ENCODE data around the gene SMAD2. TPM values are rescaled to one million over a fixed set of nuclear protein-coding genes. Genes with fewer than 3 reads are reported as not detected.

SMAD2 gene
- total and polyA plus RNA-seq, 12 donors, result 20.9 to 270 (median 140) TPM

DNA sequence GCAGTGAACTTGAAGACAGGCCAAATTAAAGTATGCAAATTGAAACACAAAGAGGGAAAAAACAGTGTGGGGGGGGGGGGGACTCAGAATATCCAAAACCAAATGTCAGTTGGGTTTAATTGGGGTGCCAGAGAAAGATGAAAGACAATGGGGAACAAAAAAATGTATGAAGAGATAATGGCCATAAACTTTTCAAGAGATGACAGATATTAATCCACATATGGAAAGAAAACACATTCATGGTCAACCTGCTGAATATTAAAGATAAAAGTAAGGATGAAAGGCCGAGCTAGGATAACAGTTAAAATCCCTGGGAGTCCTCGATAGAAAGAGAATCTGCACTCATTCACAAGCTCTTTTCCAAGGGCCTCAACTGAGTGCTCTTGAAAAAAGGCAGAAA lies 26.6 kb downstream of the SMAD2 start:
- Histone ChIP-seq H3K4me3 (no peak overlapping the region), H3K36me3 (replicated peaks in 1 of 2) (no peaks in the 10 kb centered on the region), H3K4me1 (replicated peaks in 1 of 2) (peaks cover 0 to 15% of the 10 kb centered on the region in 2 donors), H3K27me3 (no peaks in the 10 kb centered on the region), H3K9me3 (replicated peaks in 1 of 3) (peaks cover 0 to 8% (median 0%) of the 10 kb centered on the region in 3 donors), H3K27ac (no peak overlapping the region)
- 74 to 89% (median 84%) methylated on average over 2 of the region's 2 CpGs for WGBS, 4 donors
- TF ChIP-seq, protein P1, sequence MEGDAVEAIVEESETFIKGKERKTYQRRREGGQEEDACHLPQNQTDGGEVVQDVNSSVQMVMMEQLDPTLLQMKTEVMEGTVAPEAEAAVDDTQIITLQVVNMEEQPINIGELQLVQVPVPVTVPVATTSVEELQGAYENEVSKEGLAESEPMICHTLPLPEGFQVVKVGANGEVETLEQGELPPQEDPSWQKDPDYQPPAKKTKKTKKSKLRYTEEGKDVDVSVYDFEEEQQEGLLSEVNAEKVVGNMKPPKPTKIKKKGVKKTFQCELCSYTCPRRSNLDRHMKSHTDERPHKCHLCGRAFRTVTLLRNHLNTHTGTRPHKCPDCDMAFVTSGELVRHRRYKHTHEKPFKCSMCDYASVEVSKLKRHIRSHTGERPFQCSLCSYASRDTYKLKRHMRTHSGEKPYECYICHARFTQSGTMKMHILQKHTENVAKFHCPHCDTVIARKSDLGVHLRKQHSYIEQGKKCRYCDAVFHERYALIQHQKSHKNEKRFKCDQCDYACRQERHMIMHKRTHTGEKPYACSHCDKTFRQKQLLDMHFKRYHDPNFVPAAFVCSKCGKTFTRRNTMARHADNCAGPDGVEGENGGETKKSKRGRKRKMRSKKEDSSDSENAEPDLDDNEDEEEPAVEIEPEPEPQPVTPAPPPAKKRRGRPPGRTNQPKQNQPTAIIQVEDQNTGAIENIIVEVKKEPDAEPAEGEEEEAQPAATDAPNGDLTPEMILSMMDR (IDR thresholded peaks at IDR 0.05), result no peak
- no peak for TF ChIP-seq POLR2A (IDR thresholded peaks at IDR 0.05)
- no peak for DNase-seq
- intact Hi-C loops (cut with DNase I), result no loop called here

DNA sequence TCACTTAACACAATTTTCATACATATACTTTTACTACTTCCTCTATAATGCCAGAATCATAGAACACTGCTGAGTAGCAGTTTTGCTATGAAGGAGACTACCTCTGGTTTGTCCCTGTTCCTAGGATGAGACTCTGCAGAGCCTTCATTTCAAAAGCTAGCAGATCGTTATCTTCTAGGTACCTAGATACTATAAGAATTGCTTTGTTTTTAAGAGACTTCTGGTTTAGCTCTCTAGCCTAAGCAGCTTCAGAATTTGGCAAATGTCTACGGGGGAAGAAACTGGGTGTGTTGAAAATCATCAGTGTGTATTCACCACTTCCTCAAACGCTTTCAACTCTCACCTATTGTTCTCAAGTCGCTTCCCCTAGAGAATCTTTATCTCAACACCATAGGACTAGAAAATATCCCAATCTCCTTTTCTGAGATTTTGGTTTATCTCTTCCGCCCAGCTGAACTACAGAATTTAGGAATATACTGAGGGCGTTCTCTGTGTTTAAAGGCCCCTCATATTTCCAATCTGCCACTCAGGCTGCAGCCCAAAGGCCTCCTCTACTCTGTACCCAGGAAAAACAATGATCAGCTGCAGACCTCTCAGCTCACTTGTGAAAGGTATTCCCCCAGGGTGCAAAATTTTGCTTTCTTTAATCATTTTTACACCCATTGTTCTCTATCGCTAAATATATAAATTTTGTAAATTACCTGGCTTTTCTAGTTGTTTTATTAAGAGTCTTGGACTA lies 28.7 kb downstream of the SMAD2 start:
- Histone ChIP-seq H3K9me3 (replicated peaks in 1 of 3) (peaks cover 0 to 8% (median 0%) of the 10 kb centered on the region in 3 donors), H3K27me3 (no peaks in the 10 kb centered on the region), H3K27ac (no peak overlapping the region), H3K4me1 (replicated peaks in 1 of 2) (peaks cover 0 to 29% of the 10 kb centered on the region in 2 donors), H3K36me3 (replicated peaks in 1 of 2) (no peaks in the 10 kb centered on the region), H3K4me3 (no peak overlapping the region)
- intact Hi-C loops (cut with DNase I), result no loop called here
- WGBS, 4 donors, result 73 to 86% (median 76%) methylated on average over 7 of the region's 7 CpGs
- no peak for TF ChIP-seq POLR2A (IDR thresholded peaks at IDR 0.05)
- TF ChIP-seq, protein P1 (IDR thresholded peaks at IDR 0.05), result no peak
- DNase-seq, result no peak

DNA sequence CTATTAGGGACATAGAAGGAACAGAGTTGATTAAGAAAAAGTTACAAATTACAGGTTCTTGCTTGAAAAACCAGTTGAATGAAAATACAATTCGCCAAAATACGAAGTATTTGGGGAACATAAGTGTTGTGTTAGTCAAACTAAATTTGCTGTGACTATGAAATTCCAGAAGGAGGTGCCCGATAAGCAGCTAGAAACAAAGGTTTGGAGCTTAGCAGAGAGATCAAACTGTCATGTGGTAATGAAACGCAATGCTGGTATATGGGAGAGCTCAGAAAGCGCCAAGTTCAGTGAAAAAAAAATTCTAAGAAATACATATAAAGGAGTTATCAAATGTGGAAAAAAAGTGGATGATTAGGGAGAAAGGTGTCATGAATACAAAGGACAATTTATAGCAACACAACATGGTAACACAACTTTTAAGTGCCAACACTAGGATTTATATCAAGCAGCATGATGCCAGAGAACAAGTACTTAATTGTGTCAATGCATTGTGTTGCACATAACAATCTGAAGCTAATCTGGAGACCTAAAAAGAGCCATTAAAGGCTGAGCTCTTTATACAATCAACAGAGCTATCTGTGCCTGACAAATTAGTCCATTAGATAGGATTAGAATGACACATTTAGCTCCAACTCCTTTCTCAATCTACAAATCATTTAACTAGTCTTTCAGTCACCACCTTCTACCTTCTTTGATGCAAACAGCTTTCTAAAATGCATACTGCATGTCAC lies 31.2 kb downstream of the SMAD2 start:
- H3K27me3 ChIP-seq, result no peaks in the 10 kb centered on the region
- no peak for DNase-seq
- H3K4me3 ChIP-seq, result no peak overlapping the region
- intact Hi-C loops (cut with DNase I), result no loop called here
- peaks cover 0 to 3% of the 10 kb centered on the region in 2 donors for H3K36me3 ChIP-seq (replicated peaks in 1 of 2)
- peaks cover 0 to 29% of the 10 kb centered on the region in 2 donors for H3K4me1 ChIP-seq (replicated peaks in 1 of 2)
- TF ChIP-seq POLR2A (IDR thresholded peaks at IDR 0.05), result no peak
- TF ChIP-seq, protein P1 (IDR thresholded peaks at IDR 0.05), result no peak
- H3K27ac ChIP-seq, result no peak overlapping the region
- 85 to 95% (median 92%) methylated on average over 5 of the region's 5 CpGs for WGBS, 4 donors
- H3K9me3 ChIP-seq (replicated peaks in 1 of 3), result peaks cover 0 to 4% (median 0%) of the 10 kb centered on the region in 3 donors

DNA sequence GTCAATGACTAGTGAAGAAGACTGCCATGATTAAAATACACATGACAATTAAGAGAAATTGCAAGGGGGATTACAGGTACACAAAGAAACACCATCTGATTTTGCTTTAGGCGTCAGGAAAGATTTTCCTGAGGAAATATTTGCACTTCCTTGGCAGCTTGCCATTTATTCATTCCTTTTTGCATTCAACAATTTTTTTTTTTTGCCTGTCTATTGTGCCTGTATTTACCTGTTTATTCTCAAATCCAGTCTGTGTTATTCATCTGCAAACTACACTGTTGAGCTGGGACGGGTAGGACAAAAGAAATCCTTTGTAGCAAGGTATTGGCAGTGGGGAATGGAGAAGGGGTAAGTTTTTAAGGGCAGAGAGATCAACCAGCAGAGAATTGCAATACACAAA lies 31.8 kb downstream of the SMAD2 start:
- Histone ChIP-seq H3K27ac (no peak overlapping the region), H3K4me3 (no peak overlapping the region), H3K27me3 (no peaks in the 10 kb centered on the region), H3K4me1 (replicated peaks in 1 of 2) (peaks cover 0 to 29% of the 10 kb centered on the region in 2 donors), H3K36me3 (replicated peaks in 1 of 2) (peaks cover 0 to 3% of the 10 kb centered on the region in 2 donors), H3K9me3 (replicated peaks in 1 of 3) (peaks cover 0 to 4% (median 0%) of the 10 kb centered on the region in 3 donors)
- 66 to 79% (median 77%) methylated on average over 2 of the region's 2 CpGs for WGBS, 4 donors
- no peak for DNase-seq
- TF ChIP-seq, protein P1 (IDR thresholded peaks at IDR 0.05), result no peak
- TF ChIP-seq POLR2A (IDR thresholded peaks at IDR 0.05), result no peak
- intact Hi-C loops (cut with DNase I), result no loop called here

All from adrenal gland (tissue), 12 donors.